Astrocyte (in vitro differentiated cells and primary cell): Measurements from ENCODE around the gene JPH3. TPM values are rescaled to one million over a fixed set of nuclear protein-coding genes. Genes with fewer than 3 reads are reported as not detected.

Source experiments
- DNase-seq: peaks from one replicate; pipeline ENCODE4 v3.0.0-alpha.2; 2010; ENCODE audit warnings: low read depth
- FAIRE-seq: peaks from 2 replicates; lab custom pipeline; 2011; peaks lifted over from hg19 to GRCh38; lab: Jason Lieb, UNC
- H2AFZ ChIP-seq: 2 replicates; pipeline ENCODE4 v1.6.0; 2012; ENCODE audit warnings: low read depth, low read length, inconsistent platforms
- H3K27ac ChIP-seq: 2 replicates; pipeline ENCODE4 v1.5.1; 2011; ENCODE audit warnings: low read depth, low read length, inconsistent platforms
- H3K27me3 ChIP-seq: 2 replicates; pipeline ENCODE4 v1.6.0; 2011; ENCODE audit warnings: low read length, inconsistent platforms; ENCODE audit not compliant: insufficient read depth
- H3K36me3 ChIP-seq: 2 replicates; pipeline ENCODE4 v1.5.1; 2011; ENCODE audit warnings: low read length, inconsistent platforms; ENCODE audit not compliant: insufficient read depth
- H3K4me1 ChIP-seq: 2 replicates; pipeline ENCODE4 v1.5.1; 2011; ENCODE audit warnings: low read length, inconsistent platforms; ENCODE audit not compliant: insufficient read depth
- H3K4me2 ChIP-seq: 2 replicates; pipeline ENCODE4 v1.6.0; 2012; ENCODE audit warnings: low read length, inconsistent platforms
- H3K4me3 ChIP-seq: 2 replicates; pipeline ENCODE4 v1.5.1; 2011; ENCODE audit warnings: low read depth, mild to moderate bottlenecking, low read length, inconsistent platforms; ENCODE audit not compliant: insufficient read depth
- H3K79me2 ChIP-seq: 2 replicates; pipeline ENCODE4 v1.6.0; 2012; ENCODE audit warnings: mild to moderate bottlenecking, low read length, inconsistent platforms; ENCODE audit not compliant: insufficient read depth
- H3K9ac ChIP-seq: 2 replicates; pipeline ENCODE4 v1.6.0; 2012; ENCODE audit warnings: mild to moderate bottlenecking, low read length, inconsistent platforms
- H3K9me3 ChIP-seq: 2 replicates; pipeline ENCODE4 v1.5.1; 2012; ENCODE audit warnings: low read depth, mild to moderate bottlenecking, low read length, inconsistent platforms; ENCODE audit not compliant: insufficient read depth
- H4K20me1 ChIP-seq: 2 replicates; pipeline ENCODE4 v1.6.0; 2012; ENCODE audit warnings: low read length, inconsistent platforms; ENCODE audit not compliant: insufficient read depth
- H3K27ac Mint-ChIP-seq: one replicate; pipeline ENCODE4 v1.8.0; 2021; ENCODE audit warnings: mild to moderate bottlenecking, mixed read lengths; ENCODE audit not compliant: unreplicated experiment
- H3K27me3 Mint-ChIP-seq: one replicate; pipeline ENCODE4 v1.8.0; 2021; ENCODE audit warnings: low read depth, mixed read lengths; ENCODE audit not compliant: unreplicated experiment
- H3K36me3 Mint-ChIP-seq: one replicate; pipeline ENCODE4 v1.8.0; 2021; ENCODE audit warnings: low read depth, mixed read lengths; ENCODE audit not compliant: unreplicated experiment
- H3K4me1 Mint-ChIP-seq: one replicate; pipeline ENCODE4 v1.8.0; 2021; ENCODE audit warnings: low read depth, mixed read lengths; ENCODE audit not compliant: unreplicated experiment
- H3K4me3 Mint-ChIP-seq: one replicate; pipeline ENCODE4 v1.8.0; 2021; ENCODE audit warnings: mild to moderate bottlenecking, moderate library complexity, mixed read lengths; ENCODE audit not compliant: unreplicated experiment
- H3K9me3 Mint-ChIP-seq: one replicate; pipeline ENCODE4 v1.8.0; 2021; ENCODE audit warnings: mild to moderate bottlenecking, mixed read lengths; ENCODE audit not compliant: unreplicated experiment
- EZH2 ChIP-seq: IDR thresholded peaks from 2 replicates; pipeline ENCODE4 v1.6.1; 2012; ENCODE audit warnings: mild to moderate bottlenecking, low read length, inconsistent platforms; ENCODE audit not compliant: insufficient read depth
- total RNA-seq: library from RNA; stranded (reverse); gene quantifications from 2 replicates; pipeline ENCODE4 v1.2.1, GENCODE V29; 2021
- TF ChIP-seq, protein P1 (sequence below): IDR thresholded peaks from 2 replicates; pipeline ENCODE4 v1.5.1; 2011; ENCODE audit warnings: low read depth, mild to moderate bottlenecking, inconsistent platforms, low read length, moderate library complexity; ENCODE audit not compliant: insufficient read depth

JPH3 gene
- total RNA-seq, 1 donor from 2014 or later: 8.6 TPM

DNA sequence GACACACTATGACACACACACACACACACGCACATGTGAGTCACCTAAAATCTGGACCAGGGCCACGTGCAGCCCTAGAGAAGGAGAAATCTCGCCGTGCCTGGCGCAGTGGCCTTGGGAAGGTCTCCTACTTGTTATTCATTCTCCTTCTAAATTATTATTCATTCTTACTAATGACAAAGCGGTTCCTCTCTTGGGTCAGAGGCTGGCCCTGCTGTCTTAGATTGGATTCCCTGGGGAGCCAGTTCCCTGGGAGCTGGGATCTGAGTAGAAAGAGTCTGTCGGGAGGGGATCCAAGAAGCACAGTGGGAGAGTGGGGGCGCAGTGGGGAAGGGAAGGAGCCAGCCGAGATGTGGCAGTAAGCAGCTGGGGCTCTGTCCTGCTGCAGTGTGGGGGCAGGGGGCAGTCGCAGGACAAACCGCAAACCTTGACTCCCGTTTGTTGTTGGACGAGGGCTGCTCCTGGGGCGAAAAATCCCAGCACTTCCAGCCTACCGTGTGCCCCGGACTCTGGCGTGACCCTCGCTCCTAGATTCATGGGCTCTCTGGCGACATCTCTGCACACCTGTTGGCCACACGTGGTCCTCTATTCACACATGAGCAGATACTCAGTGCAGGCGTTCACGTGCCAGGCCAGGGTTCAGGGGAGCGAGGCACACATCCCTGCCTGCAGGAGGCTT, 18.7 kb upstream of the JPH3 start:
- H3K4me3 ChIP-seq: no peak overlapping the region
- peak overlapping the region; percentile 87 for H3K27ac Mint-ChIP-seq
- FAIRE-seq: no peak
- peak overlapping the region; percentile 85 for H3K9ac ChIP-seq
- H3K9me3 Mint-ChIP-seq: peaks cover 5% of the 10 kb centered on the region
- peaks cover 34% of the 10 kb centered on the region for H3K4me1 ChIP-seq
- H4K20me1 ChIP-seq: no peaks in the 10 kb centered on the region
- H3K27me3 ChIP-seq: peaks cover 4% of the 10 kb centered on the region
- no peak overlapping the region for H2AFZ ChIP-seq
- peak; percentile 70 for DNase-seq
- no peaks in the 10 kb centered on the region for H3K9me3 ChIP-seq
- H3K36me3 Mint-ChIP-seq: no peaks in the 10 kb centered on the region
- peak overlapping the region; percentile 97 for H3K27ac ChIP-seq
- H3K4me3 Mint-ChIP-seq: no peak overlapping the region
- H3K79me2 ChIP-seq: no peaks in the 10 kb centered on the region
- peak overlapping the region; percentile 78 for H3K4me2 ChIP-seq
- peaks cover 11% of the 10 kb centered on the region for H3K27me3 Mint-ChIP-seq
- H3K4me1 Mint-ChIP-seq: peaks cover 38% of the 10 kb centered on the region
- no peaks in the 10 kb centered on the region for H3K36me3 ChIP-seq
- TF ChIP-seq EZH2: no peak
- TF ChIP-seq, protein P1, sequence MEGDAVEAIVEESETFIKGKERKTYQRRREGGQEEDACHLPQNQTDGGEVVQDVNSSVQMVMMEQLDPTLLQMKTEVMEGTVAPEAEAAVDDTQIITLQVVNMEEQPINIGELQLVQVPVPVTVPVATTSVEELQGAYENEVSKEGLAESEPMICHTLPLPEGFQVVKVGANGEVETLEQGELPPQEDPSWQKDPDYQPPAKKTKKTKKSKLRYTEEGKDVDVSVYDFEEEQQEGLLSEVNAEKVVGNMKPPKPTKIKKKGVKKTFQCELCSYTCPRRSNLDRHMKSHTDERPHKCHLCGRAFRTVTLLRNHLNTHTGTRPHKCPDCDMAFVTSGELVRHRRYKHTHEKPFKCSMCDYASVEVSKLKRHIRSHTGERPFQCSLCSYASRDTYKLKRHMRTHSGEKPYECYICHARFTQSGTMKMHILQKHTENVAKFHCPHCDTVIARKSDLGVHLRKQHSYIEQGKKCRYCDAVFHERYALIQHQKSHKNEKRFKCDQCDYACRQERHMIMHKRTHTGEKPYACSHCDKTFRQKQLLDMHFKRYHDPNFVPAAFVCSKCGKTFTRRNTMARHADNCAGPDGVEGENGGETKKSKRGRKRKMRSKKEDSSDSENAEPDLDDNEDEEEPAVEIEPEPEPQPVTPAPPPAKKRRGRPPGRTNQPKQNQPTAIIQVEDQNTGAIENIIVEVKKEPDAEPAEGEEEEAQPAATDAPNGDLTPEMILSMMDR: no peak

DNA sequence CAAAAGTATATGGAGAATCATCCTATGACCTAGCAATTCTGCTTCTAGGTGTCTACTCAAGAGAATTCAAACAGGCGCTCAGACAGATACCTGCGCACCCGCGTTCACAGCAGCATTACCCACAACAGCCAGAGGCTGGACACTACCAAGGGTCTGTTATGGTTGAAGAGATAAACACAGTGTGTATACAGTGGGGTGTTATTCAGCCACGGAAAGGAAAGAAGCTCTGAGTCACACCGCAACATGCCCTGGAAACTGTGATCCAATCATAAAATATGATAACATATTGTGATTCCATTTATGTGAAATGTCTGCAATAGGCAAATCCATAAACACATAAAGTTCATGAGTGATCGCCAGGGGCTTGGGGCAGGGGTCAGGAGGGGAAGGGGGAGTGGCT, 18.0 kb upstream of the JPH3 start:
- Mint-ChIP-seq H3K27ac (peak overlapping the region; percentile 34), H3K4me1 (peaks cover 38% of the 10 kb centered on the region), H3K4me3 (no peak overlapping the region), H3K9me3 (peaks cover 2% of the 10 kb centered on the region), H3K36me3 (no peaks in the 10 kb centered on the region), H3K27me3 (peaks cover 18% of the 10 kb centered on the region)
- H3K4me3 ChIP-seq: no peak overlapping the region
- H3K4me1 ChIP-seq: peaks cover 34% of the 10 kb centered on the region
- H2AFZ ChIP-seq: no peak overlapping the region
- peaks cover 5% of the 10 kb centered on the region for H3K27me3 ChIP-seq
- no peaks in the 10 kb centered on the region for H4K20me1 ChIP-seq
- DNase-seq (peak; percentile 45), FAIRE-seq (no peak)
- peak overlapping the region; percentile 85 for H3K9ac ChIP-seq
- no peaks in the 10 kb centered on the region for H3K79me2 ChIP-seq
- TF ChIP-seq EZH2: no peak
- TF ChIP-seq, protein P1: no peak
- H3K4me2 ChIP-seq: peak overlapping the region; percentile 78
- no peaks in the 10 kb centered on the region for H3K9me3 ChIP-seq
- no peaks in the 10 kb centered on the region for H3K36me3 ChIP-seq
- peak overlapping the region; percentile 97 for H3K27ac ChIP-seq

DNA sequence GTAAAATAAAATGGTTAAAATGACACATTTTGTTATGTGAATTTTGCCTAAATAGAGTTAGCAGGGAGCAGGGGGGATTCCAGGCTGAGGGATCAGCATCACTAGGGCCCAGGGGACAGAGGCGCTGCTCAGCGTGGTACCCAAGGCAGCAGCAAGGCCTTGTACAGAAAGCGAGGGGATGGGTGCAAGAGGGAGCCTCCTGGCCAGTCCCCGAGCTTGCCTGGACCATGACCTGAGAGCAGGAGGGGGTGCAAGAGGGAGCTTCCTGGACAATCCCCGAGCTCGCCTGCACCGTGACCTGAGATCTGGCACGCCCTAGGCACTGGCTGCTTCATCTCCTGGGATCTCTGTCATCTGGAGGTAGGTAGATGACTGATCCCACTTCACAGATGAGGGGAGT, 17.3 kb upstream of the JPH3 start:
- Mint-ChIP-seq H3K4me3 (no peak overlapping the region), H3K4me1 (peaks cover 36% of the 10 kb centered on the region), H3K9me3 (peaks cover 2% of the 10 kb centered on the region), H3K36me3 (peaks cover 2% of the 10 kb centered on the region), H3K27me3 (peaks cover 22% of the 10 kb centered on the region), H3K27ac (no peak overlapping the region)
- Histone ChIP-seq H4K20me1 (no peaks in the 10 kb centered on the region), H3K4me3 (no peak overlapping the region), H3K36me3 (no peaks in the 10 kb centered on the region), H3K4me2 (no peak overlapping the region), H3K79me2 (no peaks in the 10 kb centered on the region), H3K9ac (no peak overlapping the region), H3K27me3 (peaks cover 7% of the 10 kb centered on the region), H3K27ac (no peak overlapping the region), H3K9me3 (no peaks in the 10 kb centered on the region), H2AFZ (no peak overlapping the region), H3K4me1 (peaks cover 34% of the 10 kb centered on the region)
- FAIRE-seq (no peak), DNase-seq (no peak)
- TF ChIP-seq, protein P1: no peak
- TF ChIP-seq EZH2: no peak
